OCI-LY1 (cell line): Measurements from ENCODE around the gene ZBTB16.

Source experiments
- EZH2 ChIP-seq: fragments of 200-600 bp; sonication (generic), shearing (Covaris generic); IDR thresholded peaks from 2 replicates; pipeline ENCODE4 v1.8.0; 2017; ENCODE audit warnings: borderline replicate concordance, mixed run types, mild to moderate bottlenecking, antibody characterized with exemption, low read length, moderate library complexity, mixed read lengths
- TF ChIP-seq, protein P1 (sequence below): fragments of 200-600 bp; sonication (generic), shearing (Covaris generic); IDR thresholded peaks from 2 replicates; pipeline ENCODE4 v1.5.1; 2017; ENCODE audit warnings: mild to moderate bottlenecking, antibody characterized with exemption, low read length, moderate library complexity, mixed read lengths

- TF ChIP-seq, protein P1, sequence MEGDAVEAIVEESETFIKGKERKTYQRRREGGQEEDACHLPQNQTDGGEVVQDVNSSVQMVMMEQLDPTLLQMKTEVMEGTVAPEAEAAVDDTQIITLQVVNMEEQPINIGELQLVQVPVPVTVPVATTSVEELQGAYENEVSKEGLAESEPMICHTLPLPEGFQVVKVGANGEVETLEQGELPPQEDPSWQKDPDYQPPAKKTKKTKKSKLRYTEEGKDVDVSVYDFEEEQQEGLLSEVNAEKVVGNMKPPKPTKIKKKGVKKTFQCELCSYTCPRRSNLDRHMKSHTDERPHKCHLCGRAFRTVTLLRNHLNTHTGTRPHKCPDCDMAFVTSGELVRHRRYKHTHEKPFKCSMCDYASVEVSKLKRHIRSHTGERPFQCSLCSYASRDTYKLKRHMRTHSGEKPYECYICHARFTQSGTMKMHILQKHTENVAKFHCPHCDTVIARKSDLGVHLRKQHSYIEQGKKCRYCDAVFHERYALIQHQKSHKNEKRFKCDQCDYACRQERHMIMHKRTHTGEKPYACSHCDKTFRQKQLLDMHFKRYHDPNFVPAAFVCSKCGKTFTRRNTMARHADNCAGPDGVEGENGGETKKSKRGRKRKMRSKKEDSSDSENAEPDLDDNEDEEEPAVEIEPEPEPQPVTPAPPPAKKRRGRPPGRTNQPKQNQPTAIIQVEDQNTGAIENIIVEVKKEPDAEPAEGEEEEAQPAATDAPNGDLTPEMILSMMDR: no peak
- no peak for TF ChIP-seq EZH2
These were observed 194.3 kb downstream of the ZBTB16 start for GRCh38 chr11:114253771-114254170.
